Superior temporal gyrus (tissue), 1 donor: Measurements from ENCODE around the gene CABP2.
"Not testable (repeated sequence)": the region's sequence is repeated elsewhere in the genome, so short reads cannot be mapped to it uniquely, and the experiment has no call there.

ENCODE experiments used
- DNase-seq: peaks from one replicate; pipeline ENCODE4 v3.0.0-alpha.2; 2016; ENCODE audit errors: extremely low spot score

The CABP2 gene

DNA sequence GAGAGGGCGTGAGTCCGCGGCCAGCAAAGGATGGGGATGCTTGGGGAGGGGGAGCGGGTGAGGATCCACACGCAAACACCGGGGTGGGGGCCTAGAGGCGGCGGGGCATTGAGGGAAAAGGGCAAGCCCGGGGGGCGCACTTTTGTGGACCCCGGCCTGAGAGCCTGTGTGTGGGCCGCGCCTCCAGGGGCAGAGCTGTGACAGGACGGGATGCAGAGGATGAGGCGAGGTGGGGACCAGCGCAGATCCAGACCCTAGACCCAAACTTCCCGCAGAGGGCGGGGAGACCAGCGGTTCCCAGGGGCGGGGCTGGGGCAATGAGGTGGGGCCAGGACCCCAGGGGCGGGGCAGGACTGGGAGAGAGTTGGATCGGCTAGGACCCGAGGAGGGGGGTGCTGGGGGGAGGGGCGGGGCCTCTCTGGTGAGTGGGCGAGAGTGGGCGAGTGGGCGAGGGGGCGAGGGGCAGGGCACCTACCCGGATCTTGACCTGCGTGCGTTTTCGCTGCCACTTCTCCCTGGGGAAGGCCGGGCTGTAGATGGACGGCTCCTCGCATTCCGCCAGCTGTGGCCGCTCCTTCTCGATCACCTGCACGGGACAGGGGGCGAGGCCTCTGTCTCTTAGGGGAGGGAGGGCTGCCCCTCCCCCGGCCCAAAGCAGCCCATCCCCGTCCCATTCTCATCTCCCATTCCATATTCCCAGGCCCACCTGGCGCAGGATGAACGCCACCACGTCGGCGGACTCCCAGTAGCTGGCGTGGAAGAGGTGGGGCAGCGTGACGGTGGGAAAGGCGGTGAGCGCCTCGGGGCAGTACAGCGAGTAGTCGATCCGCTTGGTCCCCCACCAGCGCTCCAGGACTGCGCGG is 28.6 kb downstream of the CABP2 start:
- no peak for DNase-seq

DNA sequence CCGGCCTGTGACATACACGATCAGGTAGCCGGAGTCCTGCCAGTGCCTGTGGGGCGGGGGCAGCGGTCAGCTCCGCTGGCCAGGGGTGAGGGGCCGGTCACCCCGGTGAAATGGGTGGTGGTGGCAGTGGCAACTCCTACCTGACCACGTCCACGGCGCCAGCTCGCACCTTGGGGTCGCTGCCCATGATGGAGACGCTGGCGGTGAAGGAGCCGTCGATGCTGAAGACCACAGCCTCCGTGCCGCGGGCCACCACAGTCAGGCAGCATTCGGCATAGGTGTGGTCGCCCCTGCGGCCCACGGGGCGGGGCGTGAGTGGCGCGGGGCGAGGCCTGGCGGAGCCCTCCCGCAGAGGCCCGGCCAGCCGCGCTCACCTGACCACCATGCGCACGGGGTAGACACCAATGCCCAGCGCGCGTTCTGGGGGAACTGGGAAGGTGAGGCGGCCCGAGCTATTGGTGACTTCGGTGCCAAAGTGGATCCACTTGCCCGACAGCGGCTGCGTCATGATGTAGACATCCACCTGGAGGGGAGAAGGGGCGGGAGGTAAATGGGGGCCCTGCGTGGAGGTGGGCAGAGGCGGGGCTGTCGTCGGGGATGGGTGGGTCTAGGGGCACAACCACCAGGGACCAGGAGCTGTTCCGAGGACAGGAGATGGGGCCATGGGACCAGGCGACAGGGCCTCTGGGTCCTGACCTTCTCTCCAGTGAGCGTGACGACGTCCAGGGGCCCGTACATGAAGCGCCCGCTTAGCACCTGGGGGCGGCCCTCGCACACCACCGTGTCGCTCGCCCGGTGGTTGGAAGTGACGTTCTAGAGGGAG is 29.5 kb downstream of the CABP2 start:
- DNase-seq: no peak

DNA sequence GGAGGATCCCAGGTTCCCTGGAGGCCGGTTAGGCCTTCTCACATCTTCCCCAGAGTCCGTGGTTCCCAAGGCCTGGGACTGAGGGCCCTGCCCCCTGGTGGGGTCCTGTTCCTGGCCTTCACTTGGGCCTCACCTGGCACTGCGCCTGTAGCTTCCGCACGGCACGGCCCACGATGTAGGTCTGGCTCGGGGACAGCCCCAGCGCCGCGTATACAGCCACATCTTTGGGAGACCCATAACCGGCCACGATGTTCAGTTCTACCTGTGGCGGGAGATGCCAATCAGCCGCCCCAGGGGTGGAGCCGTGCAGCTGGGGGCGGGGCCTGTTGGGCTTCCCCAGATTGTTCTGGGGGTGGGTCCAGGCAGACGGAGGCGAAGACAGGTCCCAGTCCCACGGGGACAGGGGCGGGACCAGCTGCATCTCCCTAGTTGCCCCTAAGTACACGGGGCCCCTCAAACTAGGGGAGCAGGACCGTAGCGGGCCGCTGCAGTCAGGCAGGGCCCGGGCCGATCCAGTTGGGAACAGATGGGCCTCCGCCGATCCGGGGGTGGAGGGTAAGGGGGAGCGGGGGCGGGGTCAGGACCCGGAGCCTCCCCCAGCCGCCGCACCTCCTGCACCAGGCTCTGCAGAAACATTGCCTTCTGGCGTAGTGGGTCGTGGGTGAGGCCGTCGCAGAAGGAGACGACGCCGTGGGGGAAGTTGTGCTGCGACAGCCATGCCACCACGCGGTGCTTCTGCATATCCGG is 30.3 kb downstream of the CABP2 start:
- no peak for DNase-seq

DNA sequence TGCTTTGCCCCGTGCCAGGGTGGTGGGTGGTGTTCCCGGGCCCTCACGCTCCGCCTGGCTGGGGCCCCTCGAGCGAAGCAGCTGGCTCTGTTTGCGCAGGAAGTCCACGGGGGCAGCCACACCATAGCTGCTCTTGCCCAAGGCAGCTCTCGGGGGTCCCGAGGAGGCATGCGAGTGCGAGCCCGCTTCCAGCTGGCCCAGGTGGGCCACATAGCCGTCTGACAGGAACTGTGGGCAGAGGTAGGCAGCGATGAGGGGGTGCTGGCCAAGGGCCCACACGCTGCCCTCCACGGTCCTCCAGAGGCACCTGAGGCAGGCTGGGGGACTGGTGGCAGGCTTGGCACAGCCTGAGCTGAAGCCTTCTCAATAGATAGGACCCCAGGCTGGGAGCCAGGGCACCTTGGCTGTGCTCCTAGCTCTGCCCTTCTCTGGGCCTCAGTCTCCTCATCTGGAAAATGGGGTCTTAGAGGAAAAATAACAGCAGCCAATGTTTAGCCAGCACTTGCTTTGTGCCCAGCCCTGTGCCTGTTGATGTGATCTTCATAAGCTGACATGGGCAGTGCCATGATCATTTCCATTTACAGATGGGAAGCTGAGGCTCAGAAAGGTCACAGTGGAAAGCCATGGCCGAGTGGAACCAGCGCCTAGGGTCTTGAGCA is 31.0 kb downstream of the CABP2 start:
- DNase-seq: no peak

DNA sequence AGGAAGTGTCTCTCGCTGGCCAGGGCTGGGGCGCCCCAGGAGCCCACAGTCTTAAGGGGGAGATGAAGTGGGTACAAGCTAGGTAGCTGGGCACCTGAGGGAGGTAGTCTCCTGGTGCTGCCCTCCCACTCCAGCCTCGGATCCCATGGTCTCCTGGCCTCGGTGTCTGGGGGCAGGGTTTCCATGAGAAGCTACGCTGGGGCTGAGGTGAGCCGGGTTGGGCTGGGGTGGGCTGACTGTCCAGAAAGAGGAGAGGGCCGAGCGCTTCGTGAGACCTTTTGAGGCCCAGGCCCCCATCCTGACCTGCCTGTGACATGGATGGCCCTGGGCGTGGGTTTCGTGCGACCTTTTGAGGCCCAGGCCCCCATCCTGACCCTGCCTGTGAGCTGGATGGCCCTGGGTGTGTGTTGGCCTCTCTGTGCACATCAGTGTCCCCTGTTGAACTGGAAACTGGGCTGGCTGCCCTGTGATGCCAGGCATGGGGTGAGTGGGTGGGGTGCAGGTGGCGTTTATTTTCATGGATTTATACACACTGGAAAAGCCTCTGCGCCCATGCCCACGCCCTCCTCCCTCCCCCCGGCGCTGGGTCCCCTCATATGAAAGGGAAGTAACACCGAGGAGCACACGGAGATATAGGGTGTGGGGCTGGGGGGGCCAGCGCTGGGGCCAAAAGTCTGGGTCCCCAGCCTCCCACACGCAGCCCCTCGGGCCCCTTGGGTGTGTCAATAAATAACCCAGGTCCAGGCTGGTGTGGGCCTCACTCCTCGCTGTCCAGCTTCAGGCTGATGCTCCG is 31.8 kb downstream of the CABP2 start:
- no peak for DNase-seq

DNA sequence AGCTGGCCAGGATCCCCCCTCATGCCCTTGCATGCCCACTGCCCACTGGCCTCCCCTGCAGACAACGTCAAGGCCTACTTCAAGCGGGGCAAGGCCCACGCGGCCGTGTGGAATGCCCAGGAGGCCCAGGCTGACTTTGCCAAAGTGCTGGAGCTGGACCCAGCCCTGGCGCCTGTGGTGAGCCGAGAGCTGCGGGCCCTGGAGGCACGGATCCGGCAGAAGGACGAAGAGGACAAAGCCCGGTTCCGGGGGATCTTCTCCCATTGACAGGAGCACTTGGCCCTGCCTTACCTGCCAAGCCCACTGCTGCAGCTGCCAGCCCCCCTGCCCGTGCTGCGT is 32.5 kb downstream of the CABP2 start:
- DNase-seq: no peak

DNA sequence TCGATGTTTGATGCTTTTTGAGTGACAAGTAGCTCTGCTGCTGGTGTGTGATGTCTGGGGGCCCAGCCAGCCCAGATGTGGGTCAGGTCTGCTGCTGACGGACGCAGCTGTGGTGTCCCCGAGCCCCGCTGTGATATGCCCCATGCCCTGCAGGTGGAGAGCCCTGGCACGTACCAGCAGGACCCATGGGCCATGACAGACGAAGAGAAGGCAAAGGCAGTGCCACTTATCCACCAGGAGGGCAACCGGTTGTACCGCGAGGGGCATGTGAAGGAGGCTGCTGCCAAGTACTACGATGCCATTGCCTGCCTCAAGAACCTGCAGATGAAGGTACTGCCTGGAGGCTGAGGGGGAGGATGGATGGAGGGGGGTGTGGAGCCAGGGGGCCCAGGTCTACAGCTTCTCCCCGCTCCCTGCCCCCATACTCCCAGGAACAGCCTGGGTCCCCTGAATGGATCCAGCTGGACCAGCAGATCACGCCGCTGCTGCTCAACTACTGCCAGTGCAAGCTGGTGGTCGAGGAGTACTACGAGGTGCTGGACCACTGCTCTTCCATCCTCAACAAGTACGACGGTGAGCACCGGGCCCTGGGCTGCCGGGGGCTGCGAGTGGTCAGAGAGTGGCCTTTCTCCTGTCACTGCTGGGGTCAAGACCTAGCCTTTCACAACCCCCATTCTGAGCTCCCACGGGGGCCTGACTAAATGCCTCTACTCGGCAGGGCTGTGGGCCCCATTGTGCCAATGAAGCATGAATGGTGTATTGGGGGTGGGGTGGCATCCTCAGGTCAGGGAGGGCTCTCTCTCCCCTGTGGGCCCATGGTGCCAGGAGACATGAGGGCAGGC is 33.1 kb downstream of the CABP2 start:
- no peak for DNase-seq

DNA sequence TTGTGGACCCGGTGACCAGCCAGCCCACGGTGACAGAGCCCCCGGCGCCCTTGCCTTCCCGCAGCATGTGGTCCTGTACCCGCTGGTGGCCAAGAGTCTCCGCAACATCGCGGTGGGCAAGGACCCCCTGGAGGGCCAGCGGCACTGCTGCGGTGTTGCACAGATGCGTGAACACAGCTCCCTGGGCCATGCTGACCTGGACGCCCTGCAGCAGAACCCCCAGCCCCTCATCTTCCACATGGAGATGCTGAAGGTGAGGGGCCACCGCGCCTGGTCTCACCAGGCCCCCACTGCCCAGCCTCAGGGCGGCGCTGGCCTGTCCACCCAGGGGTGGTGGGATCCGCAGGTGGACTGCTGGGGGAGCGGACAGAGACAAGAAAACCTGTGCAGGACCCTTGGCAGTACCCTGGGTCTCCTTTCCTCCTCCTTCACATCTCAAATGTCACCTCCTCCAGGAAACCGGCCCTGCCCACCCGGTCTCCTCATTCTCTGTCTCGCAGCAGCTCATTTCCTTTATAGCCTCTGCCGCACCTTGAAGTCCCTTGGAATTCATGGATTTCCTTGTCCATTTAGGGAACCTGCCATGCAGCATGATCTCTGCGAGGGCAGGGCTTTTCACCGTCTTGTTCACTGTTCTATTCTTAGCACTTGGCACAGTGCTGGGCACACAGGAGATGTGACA is 33.9 kb downstream of the CABP2 start:
- DNase-seq: no peak

DNA sequence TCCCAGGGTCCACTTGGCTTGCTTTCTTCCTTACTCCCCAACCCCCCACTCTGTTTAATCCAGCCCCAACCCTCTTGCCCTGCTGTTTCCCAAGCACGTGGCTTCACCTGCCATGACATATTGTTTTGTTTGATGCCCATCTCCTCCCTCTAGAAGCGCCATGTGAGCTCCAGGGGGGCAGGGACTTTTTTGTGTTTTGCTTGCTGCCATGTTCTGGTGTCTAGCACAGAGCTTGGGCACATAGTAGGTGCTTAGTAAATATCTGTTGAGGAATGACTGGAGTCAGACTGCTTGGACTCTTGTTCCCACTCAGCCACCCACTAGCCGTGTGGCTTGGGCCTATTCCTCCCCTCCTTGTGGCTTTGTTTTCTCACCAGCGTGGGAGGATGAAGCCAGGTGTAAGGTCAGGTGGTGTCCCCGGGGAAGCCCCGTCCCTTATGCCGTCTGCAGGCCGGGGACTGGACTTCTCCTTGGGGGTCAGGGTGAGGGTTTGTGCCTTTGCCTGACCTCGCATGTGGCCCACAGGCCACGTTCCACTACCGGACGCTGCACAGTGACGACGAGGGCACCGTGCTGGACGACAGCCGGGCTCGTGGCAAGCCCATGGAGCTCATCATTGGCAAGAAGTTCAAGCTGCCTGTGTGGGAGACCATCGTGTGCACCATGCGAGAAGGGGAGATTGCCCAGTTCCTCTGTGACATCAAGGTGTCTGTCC is 36.6 kb downstream of the CABP2 start:
- no peak for DNase-seq

DNA sequence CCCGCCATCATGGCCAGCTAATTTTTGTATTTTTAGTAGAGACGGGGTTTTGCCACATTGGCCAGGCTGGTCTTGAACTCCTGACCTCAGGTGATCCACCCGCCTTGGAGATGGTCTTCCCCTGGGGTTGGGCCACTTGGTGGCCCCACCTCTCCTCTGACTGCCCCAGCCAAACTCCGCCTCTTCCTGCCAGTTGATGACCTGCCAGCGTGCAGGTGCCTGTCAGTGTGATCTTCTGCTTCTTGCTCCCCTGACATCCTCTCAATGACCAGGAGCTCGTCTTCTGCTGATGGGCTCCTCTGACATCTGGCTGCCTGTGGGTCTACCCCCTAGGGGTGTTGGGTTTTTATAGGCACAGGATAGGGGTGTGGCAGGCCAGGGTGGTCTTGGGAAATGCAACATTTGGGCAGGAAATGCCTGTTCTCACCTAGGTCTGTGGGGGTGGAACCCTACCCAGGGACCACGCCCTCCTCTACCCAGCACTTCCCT is 37.3 kb downstream of the CABP2 start:
- DNase-seq: not testable (repeated sequence)

DNA sequence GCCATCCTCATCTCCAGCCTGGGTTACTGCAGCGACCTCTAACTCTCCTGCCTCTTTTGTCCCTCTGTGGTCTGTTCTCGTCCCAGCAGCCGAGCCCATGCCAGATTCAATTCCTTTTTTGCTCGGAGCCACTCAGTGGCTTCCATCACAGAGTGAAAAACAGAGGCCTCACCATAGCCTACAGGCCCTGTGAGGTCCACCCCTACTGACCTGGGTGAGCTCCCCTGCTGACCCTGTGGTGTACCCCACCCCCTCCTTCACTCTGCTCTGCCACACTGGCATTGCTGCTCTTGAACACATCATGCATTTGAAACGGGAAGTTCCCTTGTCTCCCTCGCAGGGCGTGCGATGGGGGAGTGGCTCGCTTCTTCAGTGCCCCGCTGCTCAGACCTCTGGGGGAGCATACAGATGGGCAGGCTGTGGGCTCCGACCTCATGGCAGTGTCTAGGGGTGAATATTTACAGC is 38.4 kb downstream of the CABP2 start:
- no peak for DNase-seq

DNA sequence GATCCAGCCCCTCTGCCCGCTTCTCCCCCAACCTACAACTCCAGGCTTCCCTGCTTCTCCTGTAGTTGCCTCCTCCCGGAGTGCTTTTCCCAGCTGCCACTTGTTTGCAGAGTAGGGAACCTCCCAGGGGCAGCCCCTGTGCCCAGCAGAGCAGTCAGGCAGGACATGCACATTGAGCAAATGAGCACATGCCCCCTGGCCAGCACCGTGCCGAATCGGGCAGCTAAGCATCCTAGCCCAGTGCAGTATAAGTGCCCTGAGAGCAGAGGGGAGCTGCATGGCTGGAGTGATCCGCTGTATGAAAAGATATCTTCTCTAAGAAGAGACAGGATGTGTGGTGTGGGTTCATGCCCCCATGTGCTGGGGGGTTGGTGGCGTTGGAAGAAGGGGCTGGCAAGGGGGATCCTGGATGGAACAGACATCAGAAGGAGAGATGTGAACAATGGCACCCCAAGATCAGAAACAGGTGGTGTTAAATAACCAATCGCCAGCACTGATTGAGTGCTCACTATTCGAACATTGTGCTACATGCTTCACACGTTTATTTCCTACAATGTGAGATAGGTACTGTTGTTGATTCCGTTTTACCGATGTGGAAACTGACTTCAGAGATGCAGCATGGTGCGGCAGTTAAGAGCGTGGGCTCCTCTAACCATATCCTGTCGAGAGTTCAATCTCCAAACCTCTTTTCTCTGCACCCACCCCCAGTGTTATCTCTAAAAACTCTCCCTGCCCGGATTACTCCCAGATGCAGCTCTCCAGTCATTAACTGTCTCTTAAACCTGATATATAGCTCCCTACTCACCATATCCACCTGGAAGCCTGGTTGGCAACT is 39.2 kb downstream of the CABP2 start:
- DNase-seq: no peak

DNA sequence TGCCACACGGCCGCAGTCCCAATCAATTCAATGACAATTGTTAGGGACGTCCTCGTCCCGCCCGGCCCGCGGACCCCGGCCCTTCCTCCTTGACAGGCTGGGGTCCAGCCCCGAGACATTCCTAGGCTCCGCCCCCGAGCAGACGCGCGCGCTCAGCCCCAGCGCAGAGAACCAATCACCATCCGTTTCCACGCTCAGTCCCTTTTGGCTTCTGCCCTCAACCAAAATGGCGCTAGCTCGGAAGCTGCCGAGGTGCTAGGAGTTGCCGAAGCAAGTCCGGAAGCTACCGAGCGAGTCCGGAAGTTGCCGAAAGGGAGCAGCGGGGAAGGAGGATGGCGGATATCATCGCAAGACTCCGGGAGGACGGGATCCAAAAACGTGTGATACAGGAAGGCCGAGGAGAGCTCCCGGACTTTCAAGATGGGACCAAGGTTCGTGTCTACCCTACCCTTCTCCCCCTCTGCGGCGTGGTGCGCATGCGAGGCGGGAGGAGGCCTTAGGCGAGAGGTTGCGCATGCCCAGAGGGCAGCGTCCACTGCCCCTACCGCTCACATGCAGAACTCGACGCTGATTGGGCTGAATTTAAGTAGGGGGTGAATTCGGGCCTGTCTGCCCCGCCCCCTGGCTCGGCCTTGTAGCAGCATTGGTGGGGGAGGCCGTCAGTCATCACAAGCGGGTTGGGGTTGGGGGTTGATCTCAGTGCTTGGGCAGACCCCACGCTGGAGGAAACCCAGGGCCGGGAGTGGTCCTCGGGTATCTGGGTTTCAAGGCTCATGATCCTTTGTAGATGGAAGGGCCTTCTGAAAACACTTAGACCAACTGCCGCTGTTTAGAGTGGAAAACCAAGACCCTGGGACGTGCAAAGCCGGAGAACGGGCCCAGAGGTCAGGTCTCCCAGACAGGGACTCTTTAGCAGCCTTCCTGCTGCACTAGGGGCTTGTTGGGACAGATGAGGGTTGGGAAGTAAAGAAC is 40.1 kb downstream of the CABP2 start, which contains the start of gene AIP:
AIP (plus strand) TSS at position 200 of the 972 bp plus-strand sequence; CDS start at position 333, 133 bp downstream.
- peak; percentile 99 for DNase-seq

DNA sequence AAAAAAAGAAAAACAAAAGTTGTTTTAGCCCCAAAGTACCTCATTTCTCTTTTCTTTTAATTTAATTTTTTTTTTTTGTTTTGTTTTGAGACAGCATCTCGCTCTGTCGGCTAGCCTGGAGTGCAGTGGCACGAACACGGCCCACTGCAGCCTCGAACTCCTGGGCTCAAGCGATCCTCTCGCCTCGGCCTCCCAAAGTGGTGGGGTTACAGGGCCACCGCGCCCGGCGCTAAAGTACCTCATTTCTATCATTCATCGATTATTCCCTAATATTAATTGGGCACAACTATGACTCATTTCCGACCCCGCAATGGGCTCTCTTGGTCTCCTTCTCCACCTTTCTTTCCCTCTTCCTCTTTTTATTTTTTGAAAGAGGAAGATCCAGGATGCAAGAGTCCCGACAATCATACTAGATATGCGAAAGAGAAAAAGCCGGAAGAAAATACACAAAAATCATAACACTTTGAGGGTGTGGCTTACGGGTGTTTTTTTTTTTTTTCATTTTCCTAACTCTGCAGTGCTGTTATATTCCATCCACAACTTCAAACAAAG is 40.9 kb downstream of the CABP2 start:
- DNase-seq: no peak

DNA sequence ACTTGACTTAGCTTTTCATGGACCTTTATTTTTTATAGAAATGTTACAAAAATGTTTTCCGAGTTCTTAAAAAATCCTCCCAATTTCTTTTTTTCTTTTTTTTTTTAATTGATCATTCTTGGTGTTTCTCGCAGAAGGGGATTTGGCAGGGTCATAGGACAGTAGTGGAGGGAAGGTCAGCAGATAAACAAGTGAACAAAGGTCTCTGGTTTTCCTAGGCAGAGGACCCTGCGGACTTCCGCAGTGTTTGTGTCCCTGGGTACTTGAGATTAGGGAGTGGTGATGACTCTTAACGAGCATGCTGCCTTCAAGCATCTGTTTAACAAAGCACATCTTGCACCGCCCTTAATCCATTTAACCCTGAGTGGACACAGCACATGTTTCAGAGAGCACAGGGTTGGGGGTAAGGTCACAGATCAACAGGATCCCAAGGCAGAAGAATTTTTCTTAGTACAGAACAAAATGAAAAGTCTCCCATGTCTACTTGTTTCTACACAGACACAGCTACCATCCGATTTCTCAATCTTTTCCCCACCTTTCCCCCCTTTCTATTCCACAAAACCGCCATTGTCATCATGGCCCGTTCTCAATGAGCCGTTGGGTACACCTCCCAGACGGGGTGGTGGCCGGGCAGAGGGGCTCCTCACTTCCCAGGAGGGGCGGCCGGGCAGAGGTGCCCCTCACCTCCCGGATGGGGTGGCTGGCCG is 45.7 kb downstream of the CABP2 start:
- DNase-seq: not testable (repeated sequence)
